Sigmoid colon (tissue), 4 donors: ENCODE measurements around the gene PPP1R1A.
A peak's percentile ranks its signal among the peaks of the same experiment; 100 is the strongest.

Experiments used
- CTCF ChIP-seq, 4 experiments: fragments of 450-650 bp in 3 of 4; fragments of 200-600 bp in 1 of 4; IDR thresholded peaks; one replicate each; pipeline ENCODE4 v1.5.1; 2016 to 2019; ENCODE audit warnings: antibody characterized with exemption in 4 of 4, mild to moderate bottlenecking in 3 of 4, moderate library complexity in 2 of 4
- POLR2A ChIP-seq, 2 donors: fragments of 450-650 bp; IDR thresholded peaks; one replicate each; pipeline ENCODE4 v1.6.1; 2016; ENCODE audit warnings: antibody characterized with exemption in 2 of 2, mild to moderate bottlenecking in 2 of 2, moderate library complexity in 2 of 2
- POLR2AphosphoS5 ChIP-seq, 4 donors: sonication (generic); formaldehyde crosslinking; IDR thresholded peaks; one replicate each; pipeline ENCODE4 v1.6.1; 2017; ENCODE audit warnings: antibody characterized with exemption in 4 of 4

DNA sequence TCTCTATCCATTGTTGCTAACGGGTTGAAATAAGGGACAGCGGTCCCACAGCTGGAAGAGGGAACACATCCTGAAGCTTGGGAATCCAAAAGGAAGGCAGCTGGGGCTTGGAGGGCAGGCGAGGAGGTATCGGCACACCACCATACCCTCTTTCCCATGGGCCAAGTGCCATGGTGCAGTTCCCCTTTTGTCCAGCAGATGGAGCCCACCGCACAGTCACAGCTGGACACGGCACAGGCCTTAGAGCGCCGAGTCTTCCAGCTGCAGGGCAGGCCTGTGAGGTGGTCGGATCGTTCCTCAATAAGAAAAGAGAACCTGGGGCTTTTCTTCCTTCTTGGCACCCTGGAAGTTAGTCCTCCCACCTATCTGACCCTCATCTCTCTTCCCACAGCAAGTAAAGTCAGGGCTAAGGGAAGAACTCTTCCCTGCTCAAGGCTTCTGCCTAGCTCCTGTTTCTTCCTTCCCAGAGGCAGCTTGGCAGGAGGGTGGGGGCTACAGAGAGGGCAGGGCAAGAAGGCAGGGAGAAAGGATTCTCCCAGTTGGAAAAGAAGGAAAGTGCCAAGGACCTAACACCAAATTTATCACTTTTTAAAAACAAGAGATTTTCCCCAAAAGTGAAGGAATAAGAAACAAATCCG lies 8.6 kb downstream of the PPP1R1A start:
- TF ChIP-seq POLR2A (IDR thresholded peaks at IDR 0.05) = no peak
- peak; percentile 96 to 100 (median 98) for TF ChIP-seq CTCF (IDR thresholded peaks at IDR 0.05)
- TF ChIP-seq POLR2AphosphoS5 (IDR thresholded peaks at IDR 0.05) = peak in 2 of 4 donors; percentile 33 to 36
